ENCODE results near the gene JMJD1C. TPM values are rescaled to one million over a fixed set of nuclear protein-coding genes. Genes with fewer than 3 reads are reported as not detected.
"Not testable (repeated sequence)": the region's sequence is repeated elsewhere in the genome, so short reads cannot be mapped to it uniquely, and the experiment has no call there.

Gene JMJD1C
- total RNA-seq, 1 donor from 2014 or later, result 120 TPM

DNA sequence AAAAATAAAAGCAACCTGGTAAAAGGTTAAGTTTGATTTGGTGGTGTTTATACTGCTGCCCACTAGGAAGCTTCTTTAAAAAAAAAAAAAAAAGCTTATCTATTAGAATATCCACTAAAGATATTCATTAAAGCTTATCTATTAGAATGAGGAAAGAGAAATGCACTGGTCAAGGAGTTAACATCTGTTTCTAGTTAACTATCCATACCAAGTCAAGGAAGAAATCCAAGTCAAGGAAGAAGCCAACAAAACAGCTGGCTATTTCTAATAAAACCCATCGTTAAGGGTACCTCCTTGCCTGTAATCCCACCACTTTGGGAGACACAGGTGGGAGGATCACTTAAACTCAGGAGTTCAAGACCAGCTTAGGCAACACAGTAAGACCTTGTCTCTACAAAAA is 82.6 kb downstream of the JMJD1C start:
- no peak for DNase-seq (ENCODE audit: extremely low spot score, unreplicated experiment)
- Mint-ChIP-seq H3K4me1 (ENCODE audit: unreplicated experiment) (peaks cover 43% of the 10 kb centered on the region), H3K27ac (ENCODE audit: unreplicated experiment) (no peak overlapping the region), H3K9me3 (ENCODE audit: unreplicated experiment) (peaks cover 6% of the 10 kb centered on the region), H3K27me3 (ENCODE audit: unreplicated experiment) (no peaks in the 10 kb centered on the region), H3K36me3 (ENCODE audit: unreplicated experiment) (peaks cover 12% of the 10 kb centered on the region), H3K4me3 (ENCODE audit: unreplicated experiment) (no peak overlapping the region)
- TF ChIP-seq, protein P1, sequence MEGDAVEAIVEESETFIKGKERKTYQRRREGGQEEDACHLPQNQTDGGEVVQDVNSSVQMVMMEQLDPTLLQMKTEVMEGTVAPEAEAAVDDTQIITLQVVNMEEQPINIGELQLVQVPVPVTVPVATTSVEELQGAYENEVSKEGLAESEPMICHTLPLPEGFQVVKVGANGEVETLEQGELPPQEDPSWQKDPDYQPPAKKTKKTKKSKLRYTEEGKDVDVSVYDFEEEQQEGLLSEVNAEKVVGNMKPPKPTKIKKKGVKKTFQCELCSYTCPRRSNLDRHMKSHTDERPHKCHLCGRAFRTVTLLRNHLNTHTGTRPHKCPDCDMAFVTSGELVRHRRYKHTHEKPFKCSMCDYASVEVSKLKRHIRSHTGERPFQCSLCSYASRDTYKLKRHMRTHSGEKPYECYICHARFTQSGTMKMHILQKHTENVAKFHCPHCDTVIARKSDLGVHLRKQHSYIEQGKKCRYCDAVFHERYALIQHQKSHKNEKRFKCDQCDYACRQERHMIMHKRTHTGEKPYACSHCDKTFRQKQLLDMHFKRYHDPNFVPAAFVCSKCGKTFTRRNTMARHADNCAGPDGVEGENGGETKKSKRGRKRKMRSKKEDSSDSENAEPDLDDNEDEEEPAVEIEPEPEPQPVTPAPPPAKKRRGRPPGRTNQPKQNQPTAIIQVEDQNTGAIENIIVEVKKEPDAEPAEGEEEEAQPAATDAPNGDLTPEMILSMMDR (IDR thresholded peaks at IDR 0.05), result no peak

DNA sequence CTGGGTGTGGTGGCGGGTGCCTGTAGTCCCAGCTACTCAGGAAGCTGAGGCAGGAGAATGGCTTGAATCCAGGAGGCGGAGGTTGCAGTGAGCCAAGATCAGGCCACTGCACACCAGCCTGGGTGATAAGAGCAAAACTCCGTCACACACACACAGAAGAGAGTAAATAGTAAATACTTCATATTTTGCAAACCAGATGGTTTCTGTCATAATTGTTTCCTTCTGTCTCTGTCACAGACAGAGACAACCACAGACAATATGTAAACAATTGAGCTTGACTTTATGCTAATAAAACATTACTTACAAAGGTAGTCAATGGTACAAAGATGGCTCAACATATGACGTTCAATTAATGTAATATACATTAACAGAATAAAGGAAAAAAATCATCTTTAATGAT is 83.7 kb downstream of the JMJD1C start:
- Mint-ChIP-seq H3K27ac (ENCODE audit: unreplicated experiment) (no peak overlapping the region), H3K36me3 (ENCODE audit: unreplicated experiment) (peaks cover 9% of the 10 kb centered on the region), H3K9me3 (ENCODE audit: unreplicated experiment) (peaks cover 6% of the 10 kb centered on the region), H3K4me3 (ENCODE audit: unreplicated experiment) (no peak overlapping the region), H3K4me1 (ENCODE audit: unreplicated experiment) (peaks cover 39% of the 10 kb centered on the region), H3K27me3 (ENCODE audit: unreplicated experiment) (no peaks in the 10 kb centered on the region)
- no peak for DNase-seq (ENCODE audit: extremely low spot score, unreplicated experiment)
- TF ChIP-seq, protein P1 (IDR thresholded peaks at IDR 0.05), result no peak

DNA sequence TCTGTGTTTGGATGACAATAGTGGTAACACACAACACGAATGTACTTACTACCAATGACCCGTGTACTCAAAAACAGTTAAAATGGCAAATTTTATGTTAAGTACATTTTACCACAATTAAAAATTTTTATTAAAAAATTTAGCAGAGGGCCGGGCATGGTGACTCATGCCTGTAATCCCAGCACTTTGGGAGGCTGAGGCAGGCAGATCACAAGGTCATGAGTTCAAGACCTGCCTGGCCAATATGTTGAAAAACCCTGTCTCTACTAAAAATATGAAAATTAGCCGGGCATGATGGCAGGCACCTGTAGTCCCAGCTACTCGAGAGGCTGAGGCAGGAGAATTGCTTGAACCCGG is 88.5 kb downstream of the JMJD1C start:
- peaks cover 11% of the 10 kb centered on the region for H3K9me3 Mint-ChIP-seq (ENCODE audit: unreplicated experiment)
- H3K4me3 Mint-ChIP-seq (ENCODE audit: unreplicated experiment), result peak overlapping the region; percentile 57
- H3K36me3 Mint-ChIP-seq (ENCODE audit: unreplicated experiment); DNase-seq (ENCODE audit: extremely low spot score, unreplicated experiment); H3K27me3 Mint-ChIP-seq (ENCODE audit: unreplicated experiment): not testable (repeated sequence)
- peaks cover 43% of the 10 kb centered on the region for H3K4me1 Mint-ChIP-seq (ENCODE audit: unreplicated experiment)
- peak overlapping the region; percentile 78 for H3K27ac Mint-ChIP-seq (ENCODE audit: unreplicated experiment)

DNA sequence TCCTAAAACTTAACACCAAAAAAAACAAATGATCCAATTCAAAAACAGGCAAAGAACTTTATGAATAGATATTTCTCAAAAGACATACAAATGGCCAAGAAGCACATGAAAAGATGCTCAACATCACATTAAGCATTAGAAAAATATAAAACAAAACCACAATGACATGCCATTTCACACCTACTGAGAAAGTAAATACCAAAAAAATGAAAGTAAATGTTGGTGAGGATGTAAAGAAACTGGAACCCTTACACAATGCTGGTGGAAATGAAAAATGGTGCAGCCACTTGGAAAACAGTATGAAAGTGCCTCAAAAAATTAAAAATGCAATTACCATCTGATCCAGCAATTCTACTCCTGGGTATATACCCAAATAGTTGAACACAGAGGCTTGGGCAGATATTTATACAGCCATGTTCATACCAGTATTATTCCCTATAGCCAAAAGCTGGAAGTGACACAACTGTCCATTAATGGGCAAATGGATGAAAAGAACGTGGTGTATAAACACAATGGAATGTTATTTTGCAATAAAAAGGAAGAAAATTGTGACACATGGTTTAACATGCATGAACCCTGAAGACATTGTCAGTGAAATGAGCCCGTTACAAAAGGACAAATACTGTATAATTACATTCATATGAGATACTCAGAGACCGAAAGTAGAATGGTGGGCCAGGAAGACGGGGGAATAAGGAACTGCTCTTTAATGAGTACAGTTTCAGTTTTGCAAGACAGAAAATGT is 89.0 kb downstream of the JMJD1C start:
- Mint-ChIP-seq H3K27me3 (ENCODE audit: unreplicated experiment) (no peaks in the 10 kb centered on the region), H3K4me1 (ENCODE audit: unreplicated experiment) (peaks cover 39% of the 10 kb centered on the region), H3K9me3 (ENCODE audit: unreplicated experiment) (peaks cover 11% of the 10 kb centered on the region), H3K4me3 (ENCODE audit: unreplicated experiment) (peak overlapping the region; percentile 57), H3K36me3 (ENCODE audit: unreplicated experiment) (peaks cover 9% of the 10 kb centered on the region), H3K27ac (ENCODE audit: unreplicated experiment) (peak overlapping the region; percentile 87)
- no peak for DNase-seq (ENCODE audit: extremely low spot score, unreplicated experiment)
- TF ChIP-seq, protein P1 (IDR thresholded peaks at IDR 0.05), result no peak

DNA sequence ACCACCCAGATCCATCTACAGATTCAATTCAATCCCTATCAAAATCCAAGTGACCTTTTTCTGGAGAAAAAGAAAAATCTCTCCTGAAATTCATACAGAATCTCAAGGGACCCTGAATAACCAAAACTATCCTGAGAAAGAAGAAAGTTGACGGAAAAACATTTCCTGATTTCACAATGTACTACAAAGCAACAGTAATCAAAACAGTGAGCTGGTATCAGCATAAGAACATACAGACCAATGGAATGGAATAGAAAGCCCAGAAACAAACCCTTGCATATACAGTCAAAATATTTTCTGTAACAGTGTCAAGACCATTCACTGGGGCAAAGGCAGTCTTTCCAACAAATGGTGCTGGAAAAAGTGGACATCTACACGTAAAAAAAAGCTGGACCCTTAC is 89.9 kb downstream of the JMJD1C start:
- peak overlapping the region; percentile 87 for H3K27ac Mint-ChIP-seq (ENCODE audit: unreplicated experiment)

More for the DNA sequence above, 89.9 kb downstream of the JMJD1C start:
- Mint-ChIP-seq H3K27me3 (ENCODE audit: unreplicated experiment) (no peaks in the 10 kb centered on the region), H3K4me1 (ENCODE audit: unreplicated experiment) (peaks cover 33% of the 10 kb centered on the region), H3K36me3 (ENCODE audit: unreplicated experiment) (peaks cover 9% of the 10 kb centered on the region), H3K9me3 (ENCODE audit: unreplicated experiment) (peaks cover 6% of the 10 kb centered on the region), H3K4me3 (ENCODE audit: unreplicated experiment) (peak overlapping the region; percentile 9)
- no peak for DNase-seq (ENCODE audit: extremely low spot score, unreplicated experiment)
- TF ChIP-seq, protein P1 (IDR thresholded peaks at IDR 0.05), result no peak

Data from osteocyte (in vitro differentiated cells).